K562 (cell line): ENCODE results near the gene ATP6V1G2. TPM values are rescaled to one million over a fixed set of nuclear protein-coding genes. Genes with fewer than 3 reads are reported as not detected.
A peak's percentile ranks its signal among the peaks of the same experiment; 100 is the strongest.

ENCODE experiments used
- CBX1 ChIP-seq: sonication (generic); IDR thresholded peaks from 2 replicates; pipeline ENCODE4 v1.6.1; 2016; ENCODE audit warnings: antibody characterized with exemption, low read depth, mild to moderate bottlenecking
- HEY1 ChIP-seq: fragments of 250-450 bp; sonication (Bioruptor Pico); IDR thresholded peaks from 2 replicates; pipeline ENCODE4 v1.5.0; 2020; ENCODE audit warnings: mild to moderate bottlenecking, moderate library complexity, borderline replicate concordance
- NR4A1 ChIP-seq, 2 experiments: fragments of 250-450 bp in 1 of 2; fragments of 450-650 bp in 1 of 2; sonication (Bioruptor Pico) in 1 of 2; IDR thresholded peaks; 2 replicates each; pipeline versions ENCODE4 v1.4.0 to v1.6.1; 2016 to 2020; ENCODE audit warnings: mild to moderate bottlenecking in 2 of 2, missing compliant biosample characterization in 1 of 2, missing genetic modification characterization in 1 of 2, moderate library complexity in 1 of 2
- POLR2H ChIP-seq: IDR thresholded peaks from 2 replicates; pipeline ENCODE4 v1.6.1; 2016; ENCODE audit warnings: missing genetic modification characterization, low read depth, mild to moderate bottlenecking, control low read depth, missing compliant biosample characterization, moderate library complexity
- PTRF ChIP-seq: fragments of 450-650 bp; IDR thresholded peaks from 2 replicates; pipeline ENCODE4 v1.6.1; 2016; ENCODE audit warnings: mild to moderate bottlenecking, missing genetic modification characterization, missing compliant biosample characterization
- RFX7 ChIP-seq: fragments of 250-450 bp; sonication (Bioruptor Pico); IDR thresholded peaks from 2 replicates; pipeline ENCODE4 v1.5.1; 2021; ENCODE audit warnings: mild to moderate bottlenecking
- SMAD1 ChIP-seq: fragments of 150-350 bp; IDR thresholded peaks from 2 replicates; pipeline ENCODE4 v1.6.1; 2014; ENCODE audit warnings: low read length, low read depth; ENCODE audit not compliant: partially characterized antibody
- ZBTB33 ChIP-seq: sonication (generic); formaldehyde crosslinking; IDR thresholded peaks from 2 replicates; pipeline ENCODE4 v1.8.1; 2023; ENCODE audit warnings: mild to moderate bottlenecking, missing genetic modification reagents
- ZBTB43 ChIP-seq: sonication (generic); formaldehyde crosslinking; IDR thresholded peaks from 2 replicates; pipeline ENCODE4 v1.8.0; 2023; ENCODE audit warnings: mild to moderate bottlenecking, missing genetic modification reagents
- ZFP30 ChIP-seq: fragments of 250-450 bp; sonication (Bioruptor Pico); IDR thresholded peaks from 2 replicates; pipeline ENCODE4 v1.8.0; 2022; ENCODE audit warnings: moderate library complexity, mild to moderate bottlenecking, inconsistent platforms, borderline replicate concordance
- ZSCAN32 ChIP-seq: fragments of 450-650 bp; formaldehyde crosslinking; IDR thresholded peaks from 2 replicates; pipeline ENCODE4 v1.4.0; 2020; ENCODE audit warnings: mild to moderate bottlenecking, moderate library complexity
- polyA plus RNA-seq, 8 experiments: library from polyadenylated mRNA; depleted of rRNA in 4 of 8; stranded (reverse) in 5 of 8; unstranded in 3 of 8; fragments of >200 nt; fragmentation: Nextera tagmentation in 2 of 8; fragmentation: Illumina TruSeq in 1 of 8; extraction: Ambion mirVana in 2 of 8; extraction: Trizol in 1 of 8; gene quantifications; 2 replicates each; pipeline versions ENCODE4 v1.2.1 to v1.2.3, GENCODE V29; 2011 to 2014; ENCODE audit warnings: inconsistent platforms in 1 of 8, missing spikeins in 1 of 8
- total RNA-seq, 7 experiments: library from RNA; depleted of rRNA in 6 of 7; stranded (reverse); fragments of >200 nt in 6 of 7; fragmentation: Illumina TruSeq in 2 of 7; extraction: Trizol in 2 of 7; gene quantifications; 2 replicates each; pipeline versions ENCODE4 v1.2.1 to v1.2.3, GENCODE V29; 2011 to 2021; ENCODE audit warnings: low replicate concordance in 1 of 7
- TF ChIP-seq, protein P1 (sequence below), 2 experiments: fragments of 450-650 bp; IDR thresholded peaks; 2 replicates each; pipeline ENCODE4 v1.6.1; 2016; ENCODE audit warnings: mild to moderate bottlenecking in 2 of 2, borderline replicate concordance in 1 of 2, low read depth in 1 of 2, moderate library complexity in 1 of 2
- TF ChIP-seq, protein P2 (sequence below): fragments of 250-450 bp; sonication (Bioruptor Pico); IDR thresholded peaks from 2 replicates; pipeline ENCODE4 v1.5.0; 2021

Gene ATP6V1G2
- total and polyA plus RNA-seq, 9 of the 15 experiments (the other 6 are each of a cell fraction or from before 2014, with no cell fraction given) = 0.14 to 1.5 (median 0.33) TPM

DNA sequence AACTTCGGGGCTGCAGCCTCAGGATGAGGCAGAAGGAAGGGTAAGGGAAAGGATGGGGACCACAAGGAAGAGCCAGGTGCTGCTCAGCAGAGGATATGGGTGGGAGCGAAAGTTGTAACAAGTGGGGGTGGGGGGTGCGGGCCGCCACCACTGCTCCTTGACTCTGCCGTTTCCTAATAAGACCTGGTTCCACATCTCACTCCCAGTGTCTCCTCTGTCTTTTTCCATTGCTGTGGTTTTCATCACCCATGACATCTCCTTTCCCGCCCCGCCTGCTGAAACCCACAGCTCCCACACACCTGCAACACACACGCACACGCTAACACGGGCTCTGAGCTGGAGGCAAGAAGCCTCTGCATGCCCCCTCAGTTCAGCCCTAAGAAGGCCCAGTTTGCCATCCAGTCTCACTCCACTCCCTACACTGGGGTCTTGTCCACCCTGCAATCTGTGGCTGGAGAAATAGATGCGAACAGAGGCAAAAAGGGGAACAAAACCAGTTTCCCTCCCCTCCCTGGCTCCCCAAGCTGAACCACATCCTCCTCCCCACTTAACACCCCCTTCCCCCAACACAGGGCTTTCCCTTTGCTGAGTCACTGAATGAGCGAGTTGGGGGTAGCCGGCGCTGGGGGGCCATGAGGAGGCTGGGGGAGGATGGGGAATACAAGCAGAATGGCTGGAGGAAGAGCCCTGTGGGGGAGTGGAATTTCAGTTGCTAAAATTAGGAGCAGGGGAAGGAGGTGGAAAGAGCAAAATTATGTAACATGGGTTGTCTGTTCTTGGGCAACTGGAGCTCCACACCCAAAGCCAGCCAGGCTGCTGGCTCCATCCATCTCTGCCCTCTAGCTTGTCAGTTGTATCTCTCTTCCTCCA lies 12.5 kb upstream of the ATP6V1G2 start (continued):
- TF ChIP-seq, protein P1, sequence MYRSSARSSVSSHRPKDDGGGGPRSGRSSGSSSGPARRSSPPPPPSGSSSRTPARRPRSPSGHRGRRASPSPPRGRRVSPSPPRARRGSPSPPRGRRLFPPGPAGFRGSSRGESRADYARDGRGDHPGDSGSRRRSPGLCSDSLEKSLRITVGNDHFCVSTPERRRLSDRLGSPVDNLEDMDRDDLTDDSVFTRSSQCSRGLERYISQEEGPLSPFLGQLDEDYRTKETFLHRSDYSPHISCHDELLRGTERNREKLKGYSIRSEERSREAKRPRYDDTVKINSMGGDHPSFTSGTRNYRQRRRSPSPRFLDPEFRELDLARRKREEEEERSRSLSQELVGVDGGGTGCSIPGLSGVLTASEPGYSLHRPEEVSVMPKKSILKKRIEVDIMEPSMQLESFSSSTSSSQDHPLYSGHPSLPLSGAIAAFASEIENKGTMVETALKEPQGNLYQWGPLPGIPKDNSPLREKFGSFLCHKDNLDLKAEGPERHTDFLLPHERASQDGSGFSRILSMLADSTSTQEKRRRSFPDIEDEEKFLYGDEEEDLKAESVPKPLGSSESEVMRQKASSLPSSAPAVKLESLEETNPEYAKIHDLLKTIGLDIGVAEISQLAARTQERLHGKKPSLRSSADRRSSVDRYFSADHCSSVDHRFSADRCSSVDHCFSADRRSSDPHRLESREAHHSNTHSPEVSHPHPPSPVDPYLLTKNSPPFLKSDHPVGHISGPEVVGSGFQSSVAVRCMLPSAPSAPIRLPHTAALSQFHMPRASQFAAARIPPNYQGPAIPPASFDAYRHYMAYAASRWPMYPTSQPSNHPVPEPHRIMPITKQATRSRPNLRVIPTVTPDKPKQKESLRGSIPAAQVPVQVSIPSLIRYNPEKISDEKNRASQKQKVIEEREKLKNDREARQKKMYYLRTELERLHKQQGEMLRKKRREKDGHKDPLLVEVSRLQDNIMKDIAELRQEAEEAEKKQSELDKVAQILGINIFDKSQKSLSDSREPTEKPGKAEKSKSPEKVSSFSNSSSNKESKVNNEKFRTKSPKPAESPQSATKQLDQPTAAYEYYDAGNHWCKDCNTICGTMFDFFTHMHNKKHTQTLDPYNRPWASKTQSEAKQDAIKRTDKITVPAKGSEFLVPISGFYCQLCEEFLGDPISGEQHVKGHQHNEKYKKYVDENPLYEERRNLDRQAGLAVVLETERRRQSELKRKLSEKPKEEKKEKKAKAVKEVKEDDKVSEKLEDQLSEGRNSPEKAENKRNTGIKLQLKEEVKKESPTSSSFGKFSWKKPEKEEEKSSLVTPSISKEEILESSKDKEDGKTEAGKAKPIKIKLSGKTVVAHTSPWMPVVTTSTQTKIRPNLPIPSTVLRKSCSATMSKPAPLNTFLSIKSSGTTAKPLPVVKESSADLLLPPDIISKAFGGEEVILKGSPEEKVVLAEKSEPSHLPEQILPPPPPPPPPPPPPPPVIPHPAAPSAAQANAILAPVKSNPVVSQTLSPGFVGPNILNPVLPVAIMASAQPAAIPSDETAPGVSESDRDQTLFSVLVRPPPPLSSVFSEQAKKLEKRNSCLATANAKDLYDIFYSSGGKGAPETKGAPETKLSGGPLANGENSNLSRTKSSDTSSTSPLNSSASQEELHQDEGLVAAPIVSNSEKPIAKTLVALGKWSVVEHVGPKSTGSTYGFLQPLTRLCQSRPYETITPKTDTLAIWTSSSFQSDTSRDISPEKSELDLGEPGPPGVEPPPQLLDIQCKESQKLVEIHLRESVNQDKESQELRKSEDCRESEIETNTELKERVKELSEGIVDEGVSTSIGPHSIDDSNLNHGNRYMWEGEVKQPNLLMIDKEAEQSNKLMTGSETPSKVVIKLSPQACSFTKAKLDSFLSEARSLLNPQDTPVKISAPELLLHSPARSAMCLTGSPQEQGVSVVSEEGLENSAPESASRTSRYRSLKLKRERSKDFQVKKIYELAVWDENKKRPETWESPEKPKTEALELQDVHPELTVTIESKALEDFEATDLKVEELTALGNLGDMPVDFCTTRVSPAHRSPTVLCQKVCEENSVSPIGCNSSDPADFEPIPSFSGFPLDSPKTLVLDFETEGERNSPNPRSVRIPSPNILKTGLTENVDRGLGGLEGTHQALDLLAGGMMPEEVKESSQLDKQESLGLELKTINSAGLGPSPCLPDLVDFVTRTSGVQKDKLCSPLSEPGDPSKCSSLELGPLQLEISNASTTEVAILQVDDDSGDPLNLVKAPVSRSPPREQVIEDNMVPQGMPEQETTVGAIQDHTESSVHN (IDR thresholded peaks at IDR 0.05; ENCODE audit: borderline replicate concordance in 1 of 2, low read depth in 1 of 2) = peak in 1 of 2 experiments; percentile 23; a peak in 2 of 4 replicates
- TF ChIP-seq PTRF (tag) = no peak
- peak; percentile 41; the same call in 1 of the 2 replicates for TF ChIP-seq POLR2H (tag)
- no peak for TF ChIP-seq HEY1
- TF ChIP-seq NR4A1 (CRISPR knock-in tag; IDR thresholded peaks at IDR 0.05) = no peak
- no peak for TF ChIP-seq NR4A1 (tag; IDR thresholded peaks at IDR 0.05)
- TF ChIP-seq ZSCAN32 (CRISPR knock-in tag) = no peak
- no peak for TF ChIP-seq RFX7
- no peak for TF ChIP-seq ZBTB43 (CRISPR knock-in tag)
- TF ChIP-seq SMAD1 = no peak
- no peak for TF ChIP-seq CBX1
- 0 out of 2 replicates have a peak, but pooled peaks have one; percentile 19 for TF ChIP-seq ZBTB33 (CRISPR knock-in tag)
- TF ChIP-seq, protein P2, sequence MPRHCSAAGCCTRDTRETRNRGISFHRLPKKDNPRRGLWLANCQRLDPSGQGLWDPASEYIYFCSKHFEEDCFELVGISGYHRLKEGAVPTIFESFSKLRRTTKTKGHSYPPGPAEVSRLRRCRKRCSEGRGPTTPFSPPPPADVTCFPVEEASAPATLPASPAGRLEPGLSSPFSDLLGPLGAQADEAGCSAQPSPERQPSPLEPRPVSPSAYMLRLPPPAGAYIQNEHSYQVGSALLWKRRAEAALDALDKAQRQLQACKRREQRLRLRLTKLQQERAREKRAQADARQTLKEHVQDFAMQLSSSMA = no peak
- no peak for TF ChIP-seq ZFP30 (CRISPR knock-in tag)
